Astrocyte of the cerebellum (primary cell): ENCODE measurements around the gene MRLN.
A peak's percentile ranks its signal among the peaks of the same experiment; 100 is the strongest.

Experiments used
- DNase-seq: peaks from one replicate; pipeline ENCODE4 v3.0.0-alpha.2; 2011; ENCODE audit warnings: low read depth
- H3K4me3 ChIP-seq: 2 replicates; pipeline ENCODE4 v1.5.1; 2011; ENCODE audit warnings: mild to moderate bottlenecking, low read depth, low read length, moderate library complexity
- in situ Hi-C: cut with HindIII; loops from 2 replicates; pipeline ENCODE4 v1.10.0; 2017; ENCODE audit warnings: low sequenced_read_pairs
- TF ChIP-seq, protein P1 (sequence below): IDR thresholded peaks from 2 replicates; pipeline ENCODE4 v1.5.1; 2012; ENCODE audit warnings: low read length, low read depth, moderate library complexity, mild to moderate bottlenecking; ENCODE audit errors: missing control alignments

MRLN gene

DNA sequence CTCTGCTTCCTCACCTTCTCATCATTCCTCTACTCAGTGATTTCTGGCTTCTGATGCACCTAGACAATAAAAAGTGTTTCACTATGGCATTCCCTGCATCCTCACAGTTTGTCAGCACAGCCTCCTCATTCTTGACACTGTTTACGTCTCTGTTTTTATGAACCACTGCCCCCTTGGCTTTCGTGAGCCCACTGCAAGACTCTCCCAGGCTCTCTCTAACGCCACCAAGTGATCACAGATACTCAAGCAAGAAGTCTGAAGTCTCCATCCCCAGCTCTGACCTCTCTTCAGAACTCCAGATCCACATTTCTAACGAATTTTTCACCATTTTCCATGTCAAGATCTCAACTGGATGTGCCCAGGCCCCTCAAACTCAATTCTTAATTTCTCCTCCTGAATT lies 52.5 kb downstream of the MRLN start:
- TF ChIP-seq, protein P1, sequence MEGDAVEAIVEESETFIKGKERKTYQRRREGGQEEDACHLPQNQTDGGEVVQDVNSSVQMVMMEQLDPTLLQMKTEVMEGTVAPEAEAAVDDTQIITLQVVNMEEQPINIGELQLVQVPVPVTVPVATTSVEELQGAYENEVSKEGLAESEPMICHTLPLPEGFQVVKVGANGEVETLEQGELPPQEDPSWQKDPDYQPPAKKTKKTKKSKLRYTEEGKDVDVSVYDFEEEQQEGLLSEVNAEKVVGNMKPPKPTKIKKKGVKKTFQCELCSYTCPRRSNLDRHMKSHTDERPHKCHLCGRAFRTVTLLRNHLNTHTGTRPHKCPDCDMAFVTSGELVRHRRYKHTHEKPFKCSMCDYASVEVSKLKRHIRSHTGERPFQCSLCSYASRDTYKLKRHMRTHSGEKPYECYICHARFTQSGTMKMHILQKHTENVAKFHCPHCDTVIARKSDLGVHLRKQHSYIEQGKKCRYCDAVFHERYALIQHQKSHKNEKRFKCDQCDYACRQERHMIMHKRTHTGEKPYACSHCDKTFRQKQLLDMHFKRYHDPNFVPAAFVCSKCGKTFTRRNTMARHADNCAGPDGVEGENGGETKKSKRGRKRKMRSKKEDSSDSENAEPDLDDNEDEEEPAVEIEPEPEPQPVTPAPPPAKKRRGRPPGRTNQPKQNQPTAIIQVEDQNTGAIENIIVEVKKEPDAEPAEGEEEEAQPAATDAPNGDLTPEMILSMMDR, result peak; percentile 6
- in situ Hi-C loops, result no loop called here
- no peak overlapping the region for H3K4me3 ChIP-seq
- no peak for DNase-seq

DNA sequence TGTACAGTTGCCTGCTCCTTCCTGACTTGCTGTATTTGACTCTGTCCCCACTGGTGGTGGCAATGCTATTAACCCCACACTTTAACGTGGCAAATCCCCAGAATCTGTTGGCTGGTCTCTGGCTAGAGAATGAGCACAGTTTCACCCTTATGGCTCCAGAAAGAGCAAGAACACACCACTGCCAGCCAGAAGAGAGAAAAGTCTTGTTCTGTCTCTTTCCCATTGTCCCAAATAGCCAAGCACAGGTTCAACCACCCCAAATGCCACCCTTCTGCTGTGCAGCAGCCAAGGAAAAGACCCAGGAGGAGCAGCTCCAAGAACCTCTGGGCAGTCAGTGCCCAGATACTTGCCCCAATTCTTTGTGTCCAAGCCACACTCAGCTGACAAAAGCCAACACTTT lies 54.9 kb downstream of the MRLN start:
- no peak for DNase-seq
- in situ Hi-C loops, result no loop called here
- H3K4me3 ChIP-seq, result no peak overlapping the region
- TF ChIP-seq, protein P1, result no peak

GRCh38 chr10:59695637-59696036 lies 57.6 kb downstream of the MRLN start:
- H3K4me3 ChIP-seq, result no peak overlapping the region
- in situ Hi-C loops, result no loop called here
- no peak for DNase-seq
- TF ChIP-seq, protein P1, result no peak

GRCh38 chr10:59694936-59695335 lies 58.3 kb downstream of the MRLN start:
- in situ Hi-C loops, result no loop called here
- TF ChIP-seq, protein P1, result no peak
- no peak for DNase-seq
- no peak overlapping the region for H3K4me3 ChIP-seq

DNA sequence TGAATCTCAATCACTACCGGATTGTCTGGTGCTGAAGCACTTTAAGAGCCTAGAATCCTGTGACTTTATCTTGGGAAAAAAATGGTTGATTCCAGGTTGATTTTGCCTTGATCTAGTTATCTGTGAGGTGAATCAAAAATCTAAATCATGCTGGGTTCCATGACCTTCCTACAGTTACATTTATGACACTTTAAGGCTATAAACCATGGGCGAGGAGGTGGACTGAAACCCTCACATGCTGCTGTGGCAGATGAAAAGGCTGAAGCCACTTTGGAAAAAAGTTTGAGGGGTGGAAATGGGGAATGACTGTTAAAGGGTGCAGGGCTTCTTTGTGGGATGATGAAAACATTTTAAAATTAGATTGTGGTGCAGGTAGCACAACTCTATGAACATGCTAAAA lies 61.1 kb downstream of the MRLN start:
- no peak for DNase-seq
- TF ChIP-seq, protein P1, result no peak
- H3K4me3 ChIP-seq, result no peak overlapping the region
- in situ Hi-C loops, result no loop called here

- in situ Hi-C loops, result no loop called here
- H3K4me3 ChIP-seq, result no peak overlapping the region
- TF ChIP-seq, protein P1, result no peak
- DNase-seq, result no peak
These were observed 64.3 kb downstream of the MRLN start for GRCh38 chr10:59688921-59689351.

DNA sequence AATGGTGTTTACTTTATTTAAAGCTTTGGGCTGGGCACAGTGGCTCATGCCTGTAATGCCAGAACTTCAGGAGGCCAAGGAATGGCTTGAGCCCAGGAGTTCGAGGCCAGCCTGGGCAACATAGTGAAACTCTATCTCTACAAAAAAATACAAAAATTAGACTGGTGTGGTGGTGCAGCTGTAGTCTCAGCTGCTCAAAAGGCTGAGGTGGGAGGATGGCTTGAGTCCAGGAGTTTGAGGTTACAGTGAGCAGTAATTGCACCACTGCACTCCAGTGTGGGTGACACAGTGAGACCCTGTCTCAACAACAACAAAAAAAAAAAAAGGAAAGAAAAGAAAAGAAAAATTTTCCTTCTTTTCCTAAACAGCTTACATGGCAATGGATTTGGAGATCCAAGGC lies 65.6 kb downstream of the MRLN start:
- in situ Hi-C loops, result no loop called here
- TF ChIP-seq, protein P1, result no peak
- DNase-seq, result no peak
- H3K4me3 ChIP-seq, result no peak overlapping the region
